HG02852 (cell line): ENCODE data around the gene RFT1.
"Not testable (repeated sequence)": the region's sequence is repeated elsewhere in the genome, so short reads cannot be mapped to it uniquely, and the experiment has no call there.

Source experiments
- ATAC-seq: cut with Tn5 transposase; IDR thresholded peaks from one replicate; pipeline ENCODE4 v1.9.1; 2021; ENCODE audit warnings: mild to moderate bottlenecking, moderate library complexity; ENCODE audit not compliant: unreplicated experiment

RFT1 gene

GRCh38 chr3:53163444-53164387 is 33.5 kb upstream of the RFT1 start:
- no peak for ATAC-seq

GRCh38 chr3:53162672-53163443 is 32.6 kb upstream of the RFT1 start:
- no peak for ATAC-seq

GRCh38 chr3:53161820-53162671 is 31.8 kb upstream of the RFT1 start:
- no peak for ATAC-seq

- peak; percentile 14 for ATAC-seq
Observed at GRCh38 chr3:53161450-53161819, 31.2 kb upstream of the RFT1 start.

GRCh38 chr3:53160660-53161449 is 30.6 kb upstream of the RFT1 start, which contains the start of gene PRKCD:
PRKCD (plus strand) TSS chr3:53161209; CDS start chr3:53178423, 17,214 bp downstream.
- ATAC-seq = peak; percentile 50

DNA sequence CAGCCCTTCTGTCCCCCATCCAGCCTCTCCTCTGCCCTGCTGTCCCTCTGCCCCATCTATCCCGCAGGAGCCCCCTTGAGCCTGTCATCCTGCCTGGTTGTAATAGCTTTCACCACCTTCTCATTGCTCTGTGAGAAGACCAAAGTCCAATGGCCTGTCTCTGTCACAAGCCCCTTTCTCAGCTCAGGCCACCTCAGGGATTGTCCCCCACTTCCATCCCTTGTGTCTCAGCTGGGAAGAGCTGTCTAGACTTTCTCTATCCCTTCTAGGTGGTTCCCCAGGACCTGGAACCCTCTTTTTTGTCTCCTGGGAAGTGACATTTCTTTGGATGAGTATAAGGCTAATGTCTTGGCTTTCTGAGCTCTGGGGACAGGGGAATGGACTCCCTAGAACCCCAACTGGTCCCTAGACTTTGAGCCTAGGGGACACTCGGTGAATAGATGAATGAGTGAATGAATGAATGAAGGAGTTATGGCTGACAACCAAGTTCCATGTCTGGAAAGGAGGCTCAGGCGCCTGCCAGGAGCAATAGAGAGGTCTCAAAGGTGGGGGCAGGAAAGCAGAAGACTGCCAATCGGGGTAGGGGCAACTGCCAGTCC is 29.9 kb upstream of the RFT1 start:
- no peak for ATAC-seq

- ATAC-seq = no peak
Observed at GRCh38 chr3:53159156-53160060, 29.2 kb upstream of the RFT1 start.

GRCh38 chr3:53158765-53159155 is 28.5 kb upstream of the RFT1 start:
- ATAC-seq = no peak

- no peak for ATAC-seq
Observed at GRCh38 chr3:53157974-53158580, 27.8 kb upstream of the RFT1 start.

DNA sequence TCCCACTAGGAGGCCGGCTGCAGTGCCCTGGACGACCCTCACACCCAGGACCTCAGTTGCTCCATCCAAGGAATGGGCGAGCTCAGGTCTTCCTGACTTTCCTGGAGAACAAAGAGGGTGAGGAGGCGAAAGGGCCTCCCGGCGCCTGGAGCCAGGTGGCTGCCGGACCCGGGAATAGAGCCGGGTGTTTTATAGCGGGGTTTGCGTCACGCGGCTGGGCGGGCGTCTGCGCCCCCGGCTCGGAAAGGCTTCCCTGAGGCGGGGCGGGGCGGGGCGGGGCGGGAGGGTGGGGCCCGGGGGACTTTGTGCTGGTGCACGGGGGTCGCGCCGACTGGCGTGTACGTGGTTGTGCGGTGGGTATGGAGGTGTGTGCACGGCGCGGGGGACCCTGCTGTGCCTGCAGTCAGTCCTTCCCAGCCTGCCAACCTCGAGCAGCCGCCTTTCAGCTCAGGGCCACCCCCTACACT is 26.2 kb upstream of the RFT1 start:
- no peak for ATAC-seq

GRCh38 chr3:53155760-53156159 is 25.5 kb upstream of the RFT1 start:
- no peak for ATAC-seq

GRCh38 chr3:53154881-53155285 is 24.6 kb upstream of the RFT1 start:
- no peak for ATAC-seq

DNA sequence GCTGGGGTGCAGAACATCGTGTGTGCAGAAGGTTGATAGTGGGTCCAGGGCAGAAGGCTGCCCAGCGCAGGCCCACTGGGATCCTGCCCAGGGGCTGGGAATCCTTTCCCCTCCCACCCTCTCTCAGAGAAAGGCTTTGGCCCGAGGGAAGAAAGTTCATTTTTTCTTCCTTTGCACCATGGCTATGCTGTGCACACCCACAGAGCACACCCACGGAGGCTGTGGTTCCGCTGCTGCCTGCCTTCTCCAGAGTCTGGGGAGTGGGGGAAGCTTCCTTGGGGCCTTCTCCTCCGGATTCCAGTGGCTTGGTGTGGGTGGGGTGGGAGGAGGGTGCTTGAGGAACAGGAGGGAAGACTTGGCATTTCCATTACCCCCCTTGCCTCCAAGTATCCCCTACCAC is 23.7 kb upstream of the RFT1 start:
- no peak for ATAC-seq

DNA sequence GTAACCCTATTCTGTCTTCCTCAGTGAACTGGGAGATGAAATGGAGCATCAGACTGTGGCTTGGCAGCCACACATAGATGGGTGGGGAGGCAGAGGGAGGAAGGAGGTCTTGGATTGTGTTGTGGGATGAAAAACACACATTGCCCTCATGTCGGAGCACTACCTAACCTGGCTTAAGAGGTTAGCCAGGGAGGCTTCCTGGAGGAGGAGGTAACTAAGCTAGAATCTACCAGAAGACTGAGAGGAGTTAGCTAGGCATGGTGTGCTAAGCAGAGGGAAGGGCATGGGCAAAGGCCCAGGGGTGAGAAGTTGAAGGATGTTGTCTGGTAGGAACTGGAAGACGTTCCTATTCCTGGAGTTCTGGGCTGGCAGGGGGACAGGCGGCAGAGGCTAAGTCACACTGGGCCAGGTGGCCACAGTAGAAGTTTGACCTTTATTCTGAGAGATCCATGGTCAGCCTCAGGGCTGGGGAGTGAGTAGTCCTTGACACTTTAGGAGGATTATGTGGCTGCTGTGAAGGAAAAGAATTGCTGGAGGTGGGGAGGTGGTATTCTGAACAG is 23.1 kb upstream of the RFT1 start:
- no peak for ATAC-seq

DNA sequence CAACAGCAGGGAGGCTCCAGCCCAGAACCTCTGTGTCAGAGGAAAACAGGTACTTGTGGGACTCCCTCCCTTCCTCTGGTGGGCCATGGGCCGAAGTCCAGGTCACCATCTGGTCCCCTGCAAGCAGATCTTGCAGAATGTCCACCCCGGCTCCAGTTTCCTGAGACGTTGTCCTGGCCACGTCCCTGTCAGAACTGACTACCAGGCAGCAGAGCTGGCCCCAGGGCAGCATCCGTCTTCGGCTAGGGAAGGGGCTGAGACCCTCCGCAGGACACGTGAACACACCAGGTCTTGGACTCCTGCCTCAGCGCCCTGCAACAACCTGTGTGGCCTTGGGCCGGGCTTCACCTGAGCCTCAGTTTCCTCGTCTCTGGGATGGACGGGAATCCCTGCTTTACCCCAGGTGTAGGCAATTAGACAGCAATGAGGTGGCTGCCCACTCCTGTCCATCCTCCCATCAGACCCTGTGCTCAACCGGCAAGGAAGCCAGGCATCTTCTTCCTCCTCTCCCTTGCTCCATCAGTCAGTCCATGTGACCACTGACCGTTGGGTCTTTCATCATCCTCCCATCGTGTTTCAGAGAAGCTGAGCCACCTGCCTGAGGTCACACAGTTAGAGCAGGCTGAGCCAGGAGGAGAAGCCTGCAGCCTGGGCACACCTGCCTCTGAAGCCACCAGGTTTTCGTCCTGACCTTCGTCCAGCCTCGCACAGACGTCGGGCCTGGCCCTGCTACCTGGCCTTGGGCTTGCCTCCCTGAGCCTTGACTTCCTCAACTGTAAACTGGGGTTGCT is 21.8 kb upstream of the RFT1 start:
- no peak for ATAC-seq

DNA sequence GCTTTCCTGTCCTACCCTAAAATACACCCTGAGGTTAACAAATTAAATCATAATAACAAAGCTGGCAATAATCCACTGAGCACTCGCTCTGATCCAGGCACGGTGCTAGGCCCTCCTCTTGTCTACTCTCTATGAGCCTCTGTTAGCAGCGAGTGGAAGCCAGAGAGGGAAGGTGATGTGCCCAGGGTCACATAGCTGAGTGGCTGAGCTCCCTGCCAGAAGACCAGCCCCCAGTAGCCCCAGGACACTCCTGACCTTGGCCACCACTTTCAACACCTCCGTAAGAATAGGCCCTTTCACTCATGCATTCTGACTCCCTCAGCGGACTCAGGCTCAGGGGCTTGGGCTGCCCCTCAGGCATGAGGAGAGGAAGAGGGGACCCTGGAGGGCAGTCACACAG is 21.2 kb upstream of the RFT1 start:
- no peak for ATAC-seq

DNA sequence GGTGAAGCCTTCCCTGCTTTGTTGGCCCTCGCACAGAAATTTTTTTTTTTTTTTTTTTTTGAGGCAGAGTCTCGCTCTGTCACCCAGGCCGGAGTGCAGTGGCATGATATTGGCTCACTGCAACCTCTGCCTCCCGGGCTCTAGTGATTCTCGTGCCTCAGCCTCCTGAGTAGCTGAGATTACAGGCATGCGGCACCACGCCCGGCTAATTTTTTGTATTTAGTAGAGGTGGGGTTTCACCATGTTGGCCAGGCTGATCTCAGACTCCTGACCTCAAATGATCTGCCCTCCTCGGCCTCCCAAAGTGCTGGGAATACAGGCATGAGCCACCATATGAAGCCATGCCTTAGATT is 20.8 kb upstream of the RFT1 start:
- not testable (repeated sequence) for ATAC-seq
